Osteoblast (primary cell): ENCODE measurements around the gene COBL. TPM values are rescaled to one million over a fixed set of nuclear protein-coding genes. Genes with fewer than 3 reads are reported as not detected.

Source experiments
- DNase-seq: peaks from one replicate; pipeline ENCODE4 v3.0.0; 2011; ENCODE audit warnings: low spot score, mixed read lengths; ENCODE audit not compliant: insufficient read length; ENCODE audit errors: missing footprints
- H2AFZ ChIP-seq: 2 replicates; pipeline ENCODE4 v1.6.0; 2011; ENCODE audit warnings: mild to moderate bottlenecking, low read length
- H3K27ac ChIP-seq: 2 replicates; pipeline ENCODE4 v1.5.1; 2011; ENCODE audit warnings: mild to moderate bottlenecking, low read depth, low read length, moderate library complexity
- H3K27me3 ChIP-seq: 2 replicates; pipeline ENCODE4 v1.6.0; 2012; ENCODE audit warnings: mild to moderate bottlenecking, control low read depth, inconsistent platforms, low read length, moderate library complexity; ENCODE audit not compliant: insufficient read depth
- H3K36me3 ChIP-seq: 2 replicates; pipeline ENCODE4 v1.5.1; 2011; ENCODE audit warnings: mild to moderate bottlenecking, low read length, control low read depth, moderate library complexity; ENCODE audit not compliant: insufficient read depth
- H3K4me1 ChIP-seq: 2 replicates; pipeline ENCODE4 v1.5.1; 2011; ENCODE audit warnings: mild to moderate bottlenecking, low read length, control low read depth, moderate library complexity; ENCODE audit not compliant: insufficient read depth
- H3K4me2 ChIP-seq: 2 replicates; pipeline ENCODE4 v1.6.0; 2011; ENCODE audit warnings: mild to moderate bottlenecking, low read length; ENCODE audit not compliant: insufficient read depth
- H3K4me3 ChIP-seq: fragments of 200-600 bp; sonication (generic); 3 replicates; pipeline ENCODE4 v1.5.1; 2012; ENCODE audit warnings: mild to moderate bottlenecking, low read length, inconsistent platforms; ENCODE audit not compliant: insufficient read depth
- H3K79me2 ChIP-seq: 2 replicates; pipeline ENCODE4 v1.6.0; 2012; ENCODE audit warnings: mild to moderate bottlenecking, low read length, control low read depth, inconsistent platforms; ENCODE audit not compliant: insufficient read depth
- H3K9me3 ChIP-seq: 2 replicates; pipeline ENCODE4 v1.5.1; 2011; ENCODE audit warnings: low read depth, low read length, control low read depth
- H4K20me1 ChIP-seq: 2 replicates; pipeline ENCODE4 v1.6.0; 2012; ENCODE audit warnings: mild to moderate bottlenecking, low read length, control low read depth; ENCODE audit not compliant: insufficient read depth
- total RNA-seq: library from RNA; depleted of rRNA; stranded (reverse); fragments of >200 nt; gene quantifications from 2 replicates; pipeline ENCODE4 v1.2.3, GENCODE V29; 2012
- TF ChIP-seq, protein P1 (sequence below): IDR thresholded peaks from 2 replicates; pipeline ENCODE4 v1.5.1; 2011; ENCODE audit warnings: mild to moderate bottlenecking, low read depth, low read length, moderate library complexity; ENCODE audit errors: extremely low read depth

COBL gene
- total RNA-seq, 1 donor, result under 0.01 TPM

GRCh38 chr7:50982626-50983025 lies 334.0 kb downstream of the COBL start:
- H3K4me2 ChIP-seq, result no peak overlapping the region
- DNase-seq, result no peak
- TF ChIP-seq, protein P1, sequence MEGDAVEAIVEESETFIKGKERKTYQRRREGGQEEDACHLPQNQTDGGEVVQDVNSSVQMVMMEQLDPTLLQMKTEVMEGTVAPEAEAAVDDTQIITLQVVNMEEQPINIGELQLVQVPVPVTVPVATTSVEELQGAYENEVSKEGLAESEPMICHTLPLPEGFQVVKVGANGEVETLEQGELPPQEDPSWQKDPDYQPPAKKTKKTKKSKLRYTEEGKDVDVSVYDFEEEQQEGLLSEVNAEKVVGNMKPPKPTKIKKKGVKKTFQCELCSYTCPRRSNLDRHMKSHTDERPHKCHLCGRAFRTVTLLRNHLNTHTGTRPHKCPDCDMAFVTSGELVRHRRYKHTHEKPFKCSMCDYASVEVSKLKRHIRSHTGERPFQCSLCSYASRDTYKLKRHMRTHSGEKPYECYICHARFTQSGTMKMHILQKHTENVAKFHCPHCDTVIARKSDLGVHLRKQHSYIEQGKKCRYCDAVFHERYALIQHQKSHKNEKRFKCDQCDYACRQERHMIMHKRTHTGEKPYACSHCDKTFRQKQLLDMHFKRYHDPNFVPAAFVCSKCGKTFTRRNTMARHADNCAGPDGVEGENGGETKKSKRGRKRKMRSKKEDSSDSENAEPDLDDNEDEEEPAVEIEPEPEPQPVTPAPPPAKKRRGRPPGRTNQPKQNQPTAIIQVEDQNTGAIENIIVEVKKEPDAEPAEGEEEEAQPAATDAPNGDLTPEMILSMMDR, result peak; percentile 7
- no peaks in the 10 kb centered on the region for H3K4me1 ChIP-seq
- no peaks in the 10 kb centered on the region for H4K20me1 ChIP-seq
- peaks cover 3% of the 10 kb centered on the region for H3K27me3 ChIP-seq
- no peaks in the 10 kb centered on the region for H3K9me3 ChIP-seq
- H3K27ac ChIP-seq, result no peak overlapping the region
- H2AFZ ChIP-seq, result no peak overlapping the region
- no peaks in the 10 kb centered on the region for H3K79me2 ChIP-seq
- H3K4me3 ChIP-seq, result no peak overlapping the region
- no peaks in the 10 kb centered on the region for H3K36me3 ChIP-seq

DNA sequence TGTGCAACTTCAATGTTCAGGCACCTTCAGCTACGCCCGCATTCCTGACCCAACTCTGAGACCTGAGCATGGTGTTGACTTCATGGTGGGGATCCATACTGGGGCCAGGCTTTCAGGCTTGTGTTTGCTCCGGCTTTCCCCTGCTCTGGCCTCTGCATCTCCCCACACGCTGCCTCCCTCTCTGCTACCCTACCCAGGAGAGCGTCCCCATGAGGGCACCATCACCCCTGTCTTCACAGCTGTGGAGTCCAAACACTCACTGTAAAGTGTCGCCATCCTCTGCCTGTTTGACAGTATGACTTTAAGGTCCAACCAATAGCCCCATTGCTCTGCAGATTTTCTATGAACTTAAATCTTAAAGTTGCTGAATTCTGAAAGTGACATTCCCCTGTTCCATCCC lies 334.9 kb downstream of the COBL start:
- Histone ChIP-seq H3K4me3 (no peak overlapping the region), H3K9me3 (no peaks in the 10 kb centered on the region), H3K27ac (no peak overlapping the region), H3K36me3 (no peaks in the 10 kb centered on the region), H3K27me3 (peaks cover 3% of the 10 kb centered on the region), H3K79me2 (no peaks in the 10 kb centered on the region), H3K4me1 (no peaks in the 10 kb centered on the region), H4K20me1 (no peaks in the 10 kb centered on the region), H3K4me2 (no peak overlapping the region), H2AFZ (no peak overlapping the region)
- TF ChIP-seq, protein P1, result no peak
- no peak for DNase-seq

DNA sequence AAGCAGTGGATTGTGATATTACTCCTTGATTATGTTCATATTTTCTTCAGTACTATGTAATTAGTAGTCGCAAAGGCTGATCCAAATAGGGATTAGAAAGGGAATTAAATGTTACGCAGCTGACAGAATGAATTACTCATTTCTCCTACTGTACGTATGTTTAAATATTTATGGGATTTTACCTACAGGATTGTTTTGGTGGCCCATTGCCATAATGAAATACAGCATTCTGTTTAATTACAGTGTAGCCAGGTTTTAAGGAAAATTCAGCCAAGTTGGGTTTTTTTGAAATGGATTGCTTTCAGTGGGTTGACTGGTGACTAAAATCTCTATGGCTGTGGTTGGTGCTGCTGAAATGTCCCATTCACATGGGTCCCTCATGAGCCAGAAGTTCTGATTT lies 336.2 kb downstream of the COBL start:
- no peak for DNase-seq
- Histone ChIP-seq H2AFZ (no peak overlapping the region), H3K4me1 (no peaks in the 10 kb centered on the region), H3K79me2 (no peaks in the 10 kb centered on the region), H3K36me3 (no peaks in the 10 kb centered on the region), H3K27me3 (peaks cover 3% of the 10 kb centered on the region), H3K9me3 (no peaks in the 10 kb centered on the region), H3K4me3 (no peak overlapping the region), H4K20me1 (no peaks in the 10 kb centered on the region), H3K27ac (no peak overlapping the region), H3K4me2 (no peak overlapping the region)
- TF ChIP-seq, protein P1, result no peak

- Histone ChIP-seq H3K79me2 (no peaks in the 10 kb centered on the region), H3K36me3 (no peaks in the 10 kb centered on the region), H3K4me1 (no peaks in the 10 kb centered on the region), H3K27ac (no peak overlapping the region), H3K9me3 (no peaks in the 10 kb centered on the region), H3K27me3 (no peaks in the 10 kb centered on the region), H2AFZ (no peak overlapping the region), H3K4me2 (no peak overlapping the region), H3K4me3 (no peak overlapping the region), H4K20me1 (no peaks in the 10 kb centered on the region)
- DNase-seq, result peak; percentile 70
- TF ChIP-seq, protein P1, result peak; percentile 40
Observed at GRCh38 chr7:50978633-50979215, 337.9 kb downstream of the COBL start.
